ENCODE data around the gene ZBTB16.

The ZBTB16 gene

GRCh38 chr11:114237321-114238280, 178.1 kb downstream of the ZBTB16 start:
- no peak for DNase-seq (ENCODE audit: low spot score)
- in situ Hi-C loops (cut with MboI; ENCODE audit: low sequenced_read_pairs, unreplicated experiment) = no loop called here
- TF ChIP-seq, protein P1, sequence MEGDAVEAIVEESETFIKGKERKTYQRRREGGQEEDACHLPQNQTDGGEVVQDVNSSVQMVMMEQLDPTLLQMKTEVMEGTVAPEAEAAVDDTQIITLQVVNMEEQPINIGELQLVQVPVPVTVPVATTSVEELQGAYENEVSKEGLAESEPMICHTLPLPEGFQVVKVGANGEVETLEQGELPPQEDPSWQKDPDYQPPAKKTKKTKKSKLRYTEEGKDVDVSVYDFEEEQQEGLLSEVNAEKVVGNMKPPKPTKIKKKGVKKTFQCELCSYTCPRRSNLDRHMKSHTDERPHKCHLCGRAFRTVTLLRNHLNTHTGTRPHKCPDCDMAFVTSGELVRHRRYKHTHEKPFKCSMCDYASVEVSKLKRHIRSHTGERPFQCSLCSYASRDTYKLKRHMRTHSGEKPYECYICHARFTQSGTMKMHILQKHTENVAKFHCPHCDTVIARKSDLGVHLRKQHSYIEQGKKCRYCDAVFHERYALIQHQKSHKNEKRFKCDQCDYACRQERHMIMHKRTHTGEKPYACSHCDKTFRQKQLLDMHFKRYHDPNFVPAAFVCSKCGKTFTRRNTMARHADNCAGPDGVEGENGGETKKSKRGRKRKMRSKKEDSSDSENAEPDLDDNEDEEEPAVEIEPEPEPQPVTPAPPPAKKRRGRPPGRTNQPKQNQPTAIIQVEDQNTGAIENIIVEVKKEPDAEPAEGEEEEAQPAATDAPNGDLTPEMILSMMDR (IDR thresholded peaks at IDR 0.05; ENCODE audit: borderline replicate concordance, control extremely low read depth, extremely low read depth, insufficient read depth, missing control alignments) = no peak

DNA sequence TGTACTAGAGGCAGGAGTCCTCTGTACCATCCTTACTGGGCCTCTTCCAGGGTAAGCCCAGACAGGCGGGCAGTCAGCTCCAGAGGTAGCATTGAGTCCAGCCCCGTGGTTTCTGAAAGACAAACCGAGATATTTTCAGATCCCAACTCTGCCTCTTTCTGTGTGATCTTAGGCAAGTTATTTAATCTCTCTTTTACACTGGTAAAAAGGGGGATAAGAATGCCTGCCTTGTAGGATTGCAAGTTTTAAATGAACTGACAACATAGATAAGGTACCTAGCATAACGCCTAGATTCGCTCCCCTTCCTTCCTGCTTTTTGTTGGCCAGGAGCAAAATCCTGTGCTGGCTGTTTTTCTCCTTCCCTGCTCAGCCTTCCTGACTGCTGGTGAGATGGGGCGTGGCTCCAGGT, 180.2 kb downstream of the ZBTB16 start:
- DNase-seq (ENCODE audit: low spot score) = no peak
- in situ Hi-C loops (cut with MboI; ENCODE audit: low sequenced_read_pairs, unreplicated experiment) = no loop called here
- TF ChIP-seq, protein P1 (IDR thresholded peaks at IDR 0.05; ENCODE audit: borderline replicate concordance, control extremely low read depth, extremely low read depth, insufficient read depth, missing control alignments) = no peak

- TF ChIP-seq, protein P1 (IDR thresholded peaks at IDR 0.05; ENCODE audit: borderline replicate concordance, control extremely low read depth, extremely low read depth, insufficient read depth, missing control alignments) = no peak
- DNase-seq (ENCODE audit: low spot score) = no peak
- in situ Hi-C loops (cut with MboI; ENCODE audit: low sequenced_read_pairs, unreplicated experiment) = no loop called here
These were observed 182.5 kb downstream of the ZBTB16 start for GRCh38 chr11:114242032-114242431.

GRCh38 chr11:114243461-114244372, 184.2 kb downstream of the ZBTB16 start:
- no peak for DNase-seq (ENCODE audit: low spot score)
- TF ChIP-seq, protein P1 (IDR thresholded peaks at IDR 0.05; ENCODE audit: borderline replicate concordance, control extremely low read depth, extremely low read depth, insufficient read depth, missing control alignments) = no peak
- in situ Hi-C loops (cut with MboI; ENCODE audit: low sequenced_read_pairs, unreplicated experiment) = no loop called here

DNA sequence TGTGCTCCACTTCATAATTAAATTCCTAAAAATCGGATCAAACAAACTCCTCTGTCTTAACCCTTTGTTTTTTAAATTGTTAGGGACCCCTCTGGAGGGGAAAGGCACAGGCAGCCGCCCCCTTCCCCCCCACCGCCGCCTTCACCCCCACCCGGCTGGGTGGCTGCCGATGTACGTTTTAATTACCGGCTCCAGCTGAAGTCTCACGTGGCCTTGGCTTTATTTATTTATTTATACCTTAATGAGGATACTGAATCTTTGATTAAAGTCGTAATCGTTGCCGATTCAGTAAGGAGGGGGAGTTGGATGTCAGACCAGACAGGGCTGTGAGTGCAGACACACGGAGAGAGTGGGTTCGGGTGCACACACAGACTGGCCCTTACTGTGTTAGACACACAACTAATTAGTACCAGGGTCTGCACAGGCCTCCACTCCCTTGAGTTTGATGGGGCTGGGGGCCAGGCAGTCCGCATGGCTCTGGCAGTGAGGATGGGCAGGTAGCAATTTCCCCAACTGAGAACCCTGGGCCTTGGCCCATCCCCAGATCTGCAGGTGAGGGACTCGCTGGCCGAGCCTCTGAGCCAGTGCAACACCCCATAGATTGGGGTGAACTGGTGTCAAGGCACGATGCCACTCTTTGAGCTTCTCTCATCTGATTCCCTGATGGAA, 185.3 kb downstream of the ZBTB16 start:
- in situ Hi-C loops (cut with MboI; ENCODE audit: low sequenced_read_pairs, unreplicated experiment) = no loop called here

More for the DNA sequence above, 185.3 kb downstream of the ZBTB16 start:
- no peak for DNase-seq (ENCODE audit: low spot score)
- TF ChIP-seq, protein P1 (IDR thresholded peaks at IDR 0.05; ENCODE audit: borderline replicate concordance, control extremely low read depth, extremely low read depth, insufficient read depth, missing control alignments) = no peak

Data from GM13976 (cell line).